Measurements from ENCODE around the gene RICTOR. TPM values are rescaled to one million over a fixed set of nuclear protein-coding genes. Genes with fewer than 3 reads are reported as not detected.
"Not testable (repeated sequence)": the region's sequence is repeated elsewhere in the genome, so short reads cannot be mapped to it uniquely, and the experiment has no call there.

RICTOR gene
- total RNA-seq, 2 experiments from 2014 or later: 48.1 to 48.5 TPM

GRCh38 chr5:39009280-39009679 lies 64.9 kb downstream of the RICTOR start:
- Mint-ChIP-seq H3K9me3 (peaks cover 28% of the 10 kb centered on the region), H3K27me3 (no peaks in the 10 kb centered on the region), H3K27ac (no peak overlapping the region), H3K4me3 (no peak overlapping the region), H3K4me1 (peaks cover 16% of the 10 kb centered on the region), H3K36me3 (ENCODE audit: low read depth) (peaks cover 47% of the 10 kb centered on the region)
- ChIA-PET CTCF (no interaction called here), POLR2A (no interaction called here)
- no peak for DNase-seq

- Mint-ChIP-seq H3K9me3 (peaks cover 16% of the 10 kb centered on the region), H3K27ac (no peak overlapping the region), H3K36me3 (ENCODE audit: low read depth) (peaks cover 41% of the 10 kb centered on the region), H3K4me3 (no peak overlapping the region), H3K4me1 (peaks cover 16% of the 10 kb centered on the region), H3K27me3 (no peaks in the 10 kb centered on the region)
- DNase-seq: no peak
- CTCF ChIA-PET: no interaction called here
- POLR2A ChIA-PET: no interaction called here
Observed at GRCh38 chr5:39006650-39007049, 67.5 kb downstream of the RICTOR start.

- no peak overlapping the region for H3K4me3 Mint-ChIP-seq
- no peaks in the 10 kb centered on the region for H3K27me3 Mint-ChIP-seq
- DNase-seq: no peak
- CTCF ChIA-PET: no interaction called here
- H3K9me3 Mint-ChIP-seq: peaks cover 7% of the 10 kb centered on the region
- peaks cover 21% of the 10 kb centered on the region for H3K4me1 Mint-ChIP-seq
- POLR2A ChIA-PET: no interaction called here
- no peak overlapping the region for H3K27ac Mint-ChIP-seq
- H3K36me3 Mint-ChIP-seq (ENCODE audit: low read depth): peaks cover 41% of the 10 kb centered on the region
Observed at GRCh38 chr5:39005566-39006232, 68.5 kb downstream of the RICTOR start.

GRCh38 chr5:39001683-39002082 lies 72.5 kb downstream of the RICTOR start:
- no peak overlapping the region for H3K27ac Mint-ChIP-seq
- ChIA-PET CTCF (interaction anchor here (0.9 kb wide), 1 partner anchor 10 kb away, joined by 3 read pairs; no protein-coding TSS in a partner anchor), POLR2A (no interaction called here)
- H3K9me3 Mint-ChIP-seq: peaks cover 6% of the 10 kb centered on the region
- no peak for DNase-seq
- H3K4me3 Mint-ChIP-seq: no peak overlapping the region
- peaks cover 27% of the 10 kb centered on the region for H3K4me1 Mint-ChIP-seq
- H3K27me3 Mint-ChIP-seq: no peaks in the 10 kb centered on the region
- peaks cover 58% of the 10 kb centered on the region for H3K36me3 Mint-ChIP-seq (ENCODE audit: low read depth)

- peaks cover 58% of the 10 kb centered on the region for H3K36me3 Mint-ChIP-seq (ENCODE audit: low read depth)
- H3K27ac Mint-ChIP-seq: no peak overlapping the region
- ChIA-PET POLR2A (no interaction called here), CTCF (no interaction called here)
- no peaks in the 10 kb centered on the region for H3K27me3 Mint-ChIP-seq
- no peak overlapping the region for H3K4me3 Mint-ChIP-seq
- DNase-seq: no peak
- H3K9me3 Mint-ChIP-seq: peaks cover 6% of the 10 kb centered on the region
- peaks cover 12% of the 10 kb centered on the region for H3K4me1 Mint-ChIP-seq
Observed at GRCh38 chr5:38999037-38999436, 75.2 kb downstream of the RICTOR start.

GRCh38 chr5:38997591-38997990 lies 76.6 kb downstream of the RICTOR start:
- CTCF ChIA-PET: interaction anchor here (0.7 kb wide), 1 partner anchor 220 kb away, joined by 3 read pairs; no protein-coding TSS in a partner anchor
- Mint-ChIP-seq H3K36me3 (ENCODE audit: low read depth) (peaks cover 60% of the 10 kb centered on the region), H3K4me3 (no peak overlapping the region), H3K27me3 (no peaks in the 10 kb centered on the region), H3K4me1 (peaks cover 13% of the 10 kb centered on the region), H3K27ac (no peak overlapping the region), H3K9me3 (peaks cover 6% of the 10 kb centered on the region)
- POLR2A ChIA-PET: no interaction called here
- no peak for DNase-seq

GRCh38 chr5:38996123-38996522 lies 78.1 kb downstream of the RICTOR start:
- POLR2A ChIA-PET: no interaction called here
- peaks cover 53% of the 10 kb centered on the region for H3K36me3 Mint-ChIP-seq (ENCODE audit: low read depth)

GRCh38 chr5:38994324-38994927 lies 79.8 kb downstream of the RICTOR start:
- CTCF ChIA-PET: no interaction called here
- peaks cover 49% of the 10 kb centered on the region for H3K36me3 Mint-ChIP-seq (ENCODE audit: low read depth)

More at GRCh38 chr5:38996123-38996522, 78.1 kb downstream of the RICTOR start:
- Mint-ChIP-seq H3K27ac (no peak overlapping the region), H3K9me3 (peaks cover 6% of the 10 kb centered on the region), H3K4me1 (peaks cover 10% of the 10 kb centered on the region), H3K27me3 (no peaks in the 10 kb centered on the region), H3K4me3 (no peak overlapping the region)
- DNase-seq: no peak
- CTCF ChIA-PET: no interaction called here

GRCh38 chr5:38989974-38990719 lies 84.1 kb downstream of the RICTOR start:
- H3K9me3 Mint-ChIP-seq: peaks cover 21% of the 10 kb centered on the region

More at GRCh38 chr5:38994324-38994927, 79.8 kb downstream of the RICTOR start:
- Mint-ChIP-seq H3K27me3 (no peaks in the 10 kb centered on the region), H3K9me3 (peaks cover 7% of the 10 kb centered on the region), H3K27ac (no peak overlapping the region), H3K4me1 (peaks cover 8% of the 10 kb centered on the region), H3K4me3 (no peak overlapping the region)
- DNase-seq: peak; percentile 39
- POLR2A ChIA-PET: no interaction called here

GRCh38 chr5:38985909-38986452 lies 88.2 kb downstream of the RICTOR start:
- H3K4me3 Mint-ChIP-seq: no peak overlapping the region
- H3K27ac Mint-ChIP-seq: no peak overlapping the region
- no peaks in the 10 kb centered on the region for H3K27me3 Mint-ChIP-seq
- CTCF ChIA-PET: no interaction called here
- POLR2A ChIA-PET: no interaction called here
- no peaks in the 10 kb centered on the region for H3K4me1 Mint-ChIP-seq
- peaks cover 49% of the 10 kb centered on the region for H3K36me3 Mint-ChIP-seq (ENCODE audit: low read depth)
- peaks cover 21% of the 10 kb centered on the region for H3K9me3 Mint-ChIP-seq
- DNase-seq: no peak

More at GRCh38 chr5:38989974-38990719, 84.1 kb downstream of the RICTOR start:
- H3K27ac Mint-ChIP-seq, H3K4me1 Mint-ChIP-seq, DNase-seq, POLR2A ChIA-PET, H3K4me3 Mint-ChIP-seq, H3K27me3 Mint-ChIP-seq: not testable (repeated sequence)
- peaks cover 61% of the 10 kb centered on the region for H3K36me3 Mint-ChIP-seq (ENCODE audit: low read depth)
- CTCF ChIA-PET: interaction anchor here (1.8 kb wide), 1 partner anchor 33 kb away, joined by 3 read pairs; no protein-coding TSS in a partner anchor

GRCh38 chr5:38979535-38979934 lies 94.7 kb downstream of the RICTOR start:
- no peak overlapping the region for H3K4me3 Mint-ChIP-seq
- peak overlapping the region; percentile 60 for H3K27ac Mint-ChIP-seq
- no peak for DNase-seq
- H3K4me1 Mint-ChIP-seq: peaks cover 2% of the 10 kb centered on the region
- ChIA-PET POLR2A (no interaction called here), CTCF (interaction anchor here (1.4 kb wide), 1 partner anchor 11 kb away, joined by 9 read pairs; no protein-coding TSS in a partner anchor)
- H3K27me3 Mint-ChIP-seq: no peaks in the 10 kb centered on the region
- peaks cover 26% of the 10 kb centered on the region for H3K36me3 Mint-ChIP-seq (ENCODE audit: low read depth)
- no peaks in the 10 kb centered on the region for H3K9me3 Mint-ChIP-seq

- DNase-seq: no peak
- no peak overlapping the region for H3K27ac Mint-ChIP-seq
- CTCF ChIA-PET: no interaction called here
- H3K9me3 Mint-ChIP-seq: no peaks in the 10 kb centered on the region
- H3K27me3 Mint-ChIP-seq: no peaks in the 10 kb centered on the region
- no peak overlapping the region for H3K4me3 Mint-ChIP-seq
- POLR2A ChIA-PET: no interaction called here
- H3K4me1 Mint-ChIP-seq: peaks cover 2% of the 10 kb centered on the region
- peaks cover 31% of the 10 kb centered on the region for H3K36me3 Mint-ChIP-seq (ENCODE audit: low read depth)
Observed at GRCh38 chr5:38978036-38978435, 96.2 kb downstream of the RICTOR start.

GRCh38 chr5:38968665-38969064 lies 105.5 kb downstream of the RICTOR start:
- Mint-ChIP-seq H3K36me3 (ENCODE audit: low read depth) (peaks cover 27% of the 10 kb centered on the region), H3K27ac (no peak overlapping the region), H3K4me3 (no peak overlapping the region), H3K9me3 (no peaks in the 10 kb centered on the region), H3K27me3 (no peaks in the 10 kb centered on the region), H3K4me1 (no peaks in the 10 kb centered on the region)
- ChIA-PET POLR2A (no interaction called here), CTCF (interaction anchor here (1.0 to 1.5 kb wide), 3 partner anchors 10 to 44 kb away, joined by 3 to 9 read pairs (median 4); no protein-coding TSS in a partner anchor)
- no peak for DNase-seq
